SU-DHL-6 (cell line): ENCODE results near the gene ADGRD1.

ENCODE experiments used
- H2AFZ ChIP-seq: fragments of 200-600 bp; sonication (generic); 2 replicates; pipeline ENCODE4 v1.6.1; 2014; ENCODE audit warnings: low read depth, mild to moderate bottlenecking, moderate library complexity, mixed read lengths, antibody characterized with exemption, low read length; ENCODE audit not compliant: severe bottlenecking
- H3F3A ChIP-seq: fragments of 200-600 bp; shearing (Covaris generic); 2 replicates; pipeline ENCODE4 v1.6.0; 2016; ENCODE audit warnings: antibody characterized with exemption, mild to moderate bottlenecking; ENCODE audit not compliant: insufficient read depth
- H3K27ac ChIP-seq: fragments of 200-600 bp; sonication (generic); 2 replicates; pipeline ENCODE4 v1.5.1; 2016; ENCODE audit warnings: low read depth, mild to moderate bottlenecking, low read length, moderate library complexity, mixed read lengths
- H3K27me3 ChIP-seq: fragments of 200-600 bp; sonication (generic), shearing (Covaris generic); 2 replicates; pipeline ENCODE4 v1.6.0; 2014; ENCODE audit warnings: mild to moderate bottlenecking, low read length
- H3K36me3 ChIP-seq: fragments of 200-600 bp; sonication (generic); 2 replicates; pipeline ENCODE4 v1.6.1; 2014; ENCODE audit warnings: mild to moderate bottlenecking, low read length, mixed read lengths
- H3K4me2 ChIP-seq: fragments of 300-600, 200-600 bp; shearing (Covaris generic), sonication (generic); 2 replicates; pipeline ENCODE4 v1.6.0; 2014; ENCODE audit warnings: low read length, low read depth, mild to moderate bottlenecking; ENCODE audit not compliant: poor library complexity, severe bottlenecking
- H3K4me3 ChIP-seq: fragments of 200-600 bp; sonication (generic); 2 replicates; pipeline ENCODE4 v1.5.1; 2014; ENCODE audit warnings: antibody characterized with exemption, low read length, mild to moderate bottlenecking, mixed read lengths; ENCODE audit not compliant: insufficient read depth, poor library complexity, severe bottlenecking
- H3K79me2 ChIP-seq: fragments of 200-600 bp; sonication (generic); 2 replicates; pipeline ENCODE4 v1.6.1; 2014; ENCODE audit warnings: mild to moderate bottlenecking, low read length, moderate library complexity; ENCODE audit not compliant: insufficient read depth
- H3K9ac ChIP-seq: fragments of 200-600 bp; sonication (generic); 2 replicates; pipeline ENCODE4 v1.7.0; 2014; ENCODE audit warnings: mild to moderate bottlenecking, low read length
- H3K9me2 ChIP-seq: fragments of 200-600 bp; sonication (generic); replicated peaks from 2 replicates; pipeline ENCODE4 v1.6.1; 2014; ENCODE audit warnings: low read length; ENCODE audit not compliant: insufficient read depth
- H3K9me3 ChIP-seq: fragments of 200-600 bp; sonication (generic); 2 replicates; pipeline ENCODE4 v1.6.1; 2014; ENCODE audit warnings: low read length, mixed read lengths; ENCODE audit not compliant: insufficient read depth
- H4K20me1 ChIP-seq: fragments of 200-600 bp; sonication (generic); 2 replicates; pipeline ENCODE4 v1.6.1; 2014; ENCODE audit warnings: low read depth, mild to moderate bottlenecking, antibody characterized with exemption, low read length, moderate library complexity, mixed read lengths
- EZH2phosphoT487 ChIP-seq: fragments of 200-600 bp; sonication (generic), shearing (Covaris generic); conservative IDR thresholded peaks from 2 replicates; pipeline ENCODE4 v1.6.1; 2018; ENCODE audit warnings: mild to moderate bottlenecking, antibody characterized with exemption, low read length, moderate library complexity, mixed read lengths
- TF ChIP-seq, protein P1 (sequence below): fragments of 200-600 bp; sonication (generic); IDR thresholded peaks from one replicate; pipeline ENCODE4 v1.5.1; 2017; ENCODE audit warnings: antibody characterized with exemption, mild to moderate bottlenecking, low read length, moderate library complexity; ENCODE audit not compliant: insufficient read depth, poor library complexity, severe bottlenecking

ADGRD1 gene

DNA sequence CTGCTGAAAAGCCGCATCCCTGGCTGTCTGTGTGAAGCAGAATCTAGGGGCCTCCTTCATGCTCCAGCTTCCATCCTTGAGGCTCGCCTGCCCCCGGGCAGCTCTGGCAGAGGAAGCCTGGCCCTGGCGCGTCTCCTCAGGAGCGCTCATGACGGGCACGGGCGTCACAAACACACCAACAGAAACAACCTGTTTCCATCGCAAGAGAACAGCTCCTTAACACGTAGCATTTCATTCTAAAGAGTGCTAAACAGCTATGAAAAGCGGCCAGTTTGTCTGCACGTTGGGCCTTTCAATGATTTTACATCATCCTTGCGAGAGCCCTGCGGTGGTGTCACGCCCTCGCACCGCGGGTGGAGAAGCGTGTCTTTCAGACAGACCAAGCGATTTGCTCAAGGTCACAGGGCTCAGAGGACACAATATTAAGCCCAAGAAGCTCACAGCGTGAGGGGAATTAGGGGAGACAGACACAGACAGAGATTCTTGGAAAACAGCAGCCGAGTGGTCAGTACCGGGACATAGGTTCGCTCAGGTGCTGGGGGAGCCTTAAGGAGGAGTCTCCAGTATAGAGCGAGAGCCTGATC lies 4.9 kb downstream of the ADGRD1 start:
- no peaks in the 10 kb centered on the region for H3F3A ChIP-seq
- no peak overlapping the region for H2AFZ ChIP-seq
- no peaks in the 10 kb centered on the region for H3K79me2 ChIP-seq
- H3K4me2 ChIP-seq: no peak overlapping the region
- no peak overlapping the region for H3K4me3 ChIP-seq
- no peak overlapping the region for H3K27ac ChIP-seq
- H4K20me1 ChIP-seq: no peaks in the 10 kb centered on the region
- no peak overlapping the region for H3K9ac ChIP-seq
- no peaks in the 10 kb centered on the region for H3K27me3 ChIP-seq
- H3K9me2 ChIP-seq: no peaks in the 10 kb centered on the region
- H3K36me3 ChIP-seq: no peaks in the 10 kb centered on the region
- H3K9me3 ChIP-seq: no peaks in the 10 kb centered on the region
- TF ChIP-seq, protein P1, sequence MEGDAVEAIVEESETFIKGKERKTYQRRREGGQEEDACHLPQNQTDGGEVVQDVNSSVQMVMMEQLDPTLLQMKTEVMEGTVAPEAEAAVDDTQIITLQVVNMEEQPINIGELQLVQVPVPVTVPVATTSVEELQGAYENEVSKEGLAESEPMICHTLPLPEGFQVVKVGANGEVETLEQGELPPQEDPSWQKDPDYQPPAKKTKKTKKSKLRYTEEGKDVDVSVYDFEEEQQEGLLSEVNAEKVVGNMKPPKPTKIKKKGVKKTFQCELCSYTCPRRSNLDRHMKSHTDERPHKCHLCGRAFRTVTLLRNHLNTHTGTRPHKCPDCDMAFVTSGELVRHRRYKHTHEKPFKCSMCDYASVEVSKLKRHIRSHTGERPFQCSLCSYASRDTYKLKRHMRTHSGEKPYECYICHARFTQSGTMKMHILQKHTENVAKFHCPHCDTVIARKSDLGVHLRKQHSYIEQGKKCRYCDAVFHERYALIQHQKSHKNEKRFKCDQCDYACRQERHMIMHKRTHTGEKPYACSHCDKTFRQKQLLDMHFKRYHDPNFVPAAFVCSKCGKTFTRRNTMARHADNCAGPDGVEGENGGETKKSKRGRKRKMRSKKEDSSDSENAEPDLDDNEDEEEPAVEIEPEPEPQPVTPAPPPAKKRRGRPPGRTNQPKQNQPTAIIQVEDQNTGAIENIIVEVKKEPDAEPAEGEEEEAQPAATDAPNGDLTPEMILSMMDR: no peak
- no peak for TF ChIP-seq EZH2phosphoT487

DNA sequence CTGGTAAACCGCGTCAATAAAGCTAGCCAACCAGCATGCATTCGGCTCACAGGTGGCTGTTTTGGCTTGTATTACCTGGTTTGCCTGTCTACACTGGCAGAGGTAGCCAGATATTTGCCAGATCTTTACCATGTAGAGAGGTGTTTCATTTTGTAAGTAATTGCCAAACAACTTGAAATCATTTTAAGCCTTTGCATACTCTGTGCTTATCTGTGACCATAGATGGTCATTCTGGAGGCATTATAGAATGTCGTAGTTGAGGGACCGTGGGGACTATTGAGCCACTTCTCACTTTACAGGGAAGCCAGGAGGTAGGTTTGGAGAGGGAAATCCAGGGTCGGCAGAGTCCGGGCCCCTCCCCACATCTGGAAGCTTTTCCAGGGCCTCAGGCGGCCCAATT lies 5.9 kb downstream of the ADGRD1 start:
- TF ChIP-seq EZH2phosphoT487: no peak
- TF ChIP-seq, protein P1: no peak
- H3K9ac ChIP-seq: no peak overlapping the region
- no peak overlapping the region for H3K27ac ChIP-seq
- H4K20me1 ChIP-seq: no peaks in the 10 kb centered on the region
- no peaks in the 10 kb centered on the region for H3K79me2 ChIP-seq
- no peak overlapping the region for H2AFZ ChIP-seq
- H3K4me2 ChIP-seq: no peak overlapping the region
- no peaks in the 10 kb centered on the region for H3K36me3 ChIP-seq
- no peaks in the 10 kb centered on the region for H3K9me2 ChIP-seq
- no peaks in the 10 kb centered on the region for H3F3A ChIP-seq
- H3K9me3 ChIP-seq: no peaks in the 10 kb centered on the region
- no peaks in the 10 kb centered on the region for H3K27me3 ChIP-seq
- H3K4me3 ChIP-seq: no peak overlapping the region

DNA sequence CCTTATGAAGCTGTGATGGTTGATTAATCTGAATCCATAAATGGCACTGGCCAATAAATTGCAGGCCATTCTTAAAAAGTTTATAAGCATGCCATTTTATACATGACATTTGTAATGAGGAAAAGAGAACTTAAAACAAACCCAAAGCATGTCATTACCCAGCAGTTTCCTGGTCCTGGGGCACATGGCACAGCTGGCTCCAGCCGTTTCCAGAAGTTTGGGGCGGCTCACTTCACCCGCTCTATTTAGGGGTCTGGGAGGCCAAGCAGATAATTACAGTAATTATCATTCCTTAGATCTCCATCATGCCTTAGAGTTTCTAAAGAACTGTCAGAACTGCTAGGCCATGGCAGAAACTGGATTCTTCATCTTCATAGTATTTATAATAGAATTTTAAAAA lies 6.4 kb downstream of the ADGRD1 start:
- Histone ChIP-seq H3K9me3 (no peaks in the 10 kb centered on the region), H2AFZ (no peak overlapping the region), H3K27me3 (no peaks in the 10 kb centered on the region), H3K79me2 (no peaks in the 10 kb centered on the region), H3K4me2 (no peak overlapping the region), H3F3A (no peaks in the 10 kb centered on the region), H3K9ac (no peak overlapping the region), H3K36me3 (no peaks in the 10 kb centered on the region), H3K9me2 (no peaks in the 10 kb centered on the region), H3K4me3 (no peak overlapping the region), H4K20me1 (no peaks in the 10 kb centered on the region), H3K27ac (no peak overlapping the region)
- TF ChIP-seq, protein P1: no peak
- no peak for TF ChIP-seq EZH2phosphoT487
